Smooth muscle cell (in vitro differentiated cells): ENCODE measurements around the gene MAP3K1. TPM values are rescaled to one million over a fixed set of nuclear protein-coding genes. Genes with fewer than 3 reads are reported as not detected.

Experiments
- DNase-seq: peaks from one replicate; lab custom pipeline; 2025; ENCODE audit not compliant: unreplicated experiment; lab: John Stamatoyannopoulos, UW
- H2AFZ ChIP-seq: fragments of 200-600 bp; sonication (generic); 2 replicates; pipeline ENCODE4 v1.6.0; 2016; ENCODE audit warnings: antibody characterized with exemption, low read depth, mild to moderate bottlenecking
- H3F3A ChIP-seq: fragments of 200-600 bp; sonication (generic); 2 replicates; pipeline ENCODE4 v1.6.0; 2017; ENCODE audit warnings: antibody characterized with exemption, low read depth
- H3K27ac ChIP-seq: fragments of 200-600 bp; sonication (generic); 2 replicates; pipeline ENCODE4 v1.5.1; 2016; ENCODE audit warnings: low read depth, mild to moderate bottlenecking
- H3K27me3 ChIP-seq: fragments of 200-600 bp; sonication (generic); 2 replicates; pipeline ENCODE4 v1.6.1; 2016; ENCODE audit warnings: low read depth, mild to moderate bottlenecking
- H3K36me3 ChIP-seq: fragments of 200-600 bp; sonication (generic); 2 replicates; pipeline ENCODE4 v1.5.1; 2016; ENCODE audit warnings: low read depth
- H3K4me1 ChIP-seq: fragments of 200-600 bp; sonication (generic); 2 replicates; pipeline ENCODE4 v1.5.1; 2016; ENCODE audit warnings: low read depth
- H3K4me2 ChIP-seq: fragments of 200-600 bp; sonication (generic); 2 replicates; pipeline ENCODE4 v1.6.0; 2016; ENCODE audit warnings: mild to moderate bottlenecking
- H3K4me3 ChIP-seq: fragments of 200-600 bp; sonication (generic); 2 replicates; pipeline ENCODE4 v1.5.1; 2016; ENCODE audit warnings: mild to moderate bottlenecking
- H3K79me2 ChIP-seq: fragments of 200-600 bp; sonication (generic); 2 replicates; pipeline ENCODE4 v1.6.0; 2016; ENCODE audit warnings: low read depth, mild to moderate bottlenecking
- H3K9ac ChIP-seq: fragments of 200-600 bp; sonication (generic); 2 replicates; pipeline ENCODE4 v1.6.0; 2016; ENCODE audit warnings: low read depth
- H3K9me3 ChIP-seq: fragments of 200-600 bp; sonication (generic); replicated peaks from 2 replicates; pipeline ENCODE4 v1.5.1; 2016; ENCODE audit warnings: low read depth
- H4K20me1 ChIP-seq: fragments of 200-600 bp; sonication (generic); 2 replicates; pipeline ENCODE4 v1.6.0; 2016; ENCODE audit warnings: low read depth
- whole genome bisulfite sequencing: methylation state at CpG from one replicate; pipeline ENCODE4 v1.1.7; 2016; ENCODE audit warnings: low lambda C conversion rate; 5-methylcytosine and 5-hydroxymethylcytosine counted together
- polyA plus RNA-seq: library from polyadenylated mRNA; unstranded; fragments of >200 nt; fragmentation: Nextera tagmentation; extraction: Ambion mirVana; gene quantifications from 2 replicates; pipeline ENCODE4 v1.2.1, GENCODE V29; 2016
- total RNA-seq: library from RNA; depleted of rRNA; stranded (reverse); fragments of >200 nt; gene quantifications from 2 replicates; pipeline ENCODE4 v1.2.3, GENCODE V29; 2014
- TF ChIP-seq, protein P1 (sequence below): fragments of 200-600 bp; sonication (generic); IDR thresholded peaks from 2 replicates; pipeline ENCODE4 v1.5.1; 2017; ENCODE audit warnings: borderline replicate concordance, mild to moderate bottlenecking, antibody characterized with exemption; ENCODE audit not compliant: insufficient read depth, poor library complexity, severe bottlenecking

The MAP3K1 gene
- total and polyA plus RNA-seq, 2 experiments from 2014 or later, result 11.2 to 30.1 TPM

DNA sequence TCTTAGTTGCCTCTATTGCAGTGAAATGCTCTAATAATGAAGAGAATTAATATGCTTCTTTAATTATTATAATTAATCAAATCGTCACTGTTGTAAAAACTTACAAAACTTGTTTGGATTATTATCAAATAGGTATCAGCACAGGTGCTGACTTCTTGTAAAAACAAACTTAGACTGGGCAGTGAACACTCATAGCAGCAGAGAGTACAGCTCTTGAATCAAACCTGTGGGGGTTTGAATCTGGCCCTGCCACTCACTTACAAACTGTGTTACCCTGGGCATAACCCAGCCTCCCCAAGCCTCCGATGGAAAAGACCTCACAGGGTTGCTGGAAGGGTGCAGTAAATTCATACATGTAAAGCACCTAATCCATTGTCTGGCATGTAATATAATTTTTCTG is 35.1 kb downstream of the MAP3K1 start:
- peaks cover 100% of the 10 kb centered on the region for H3K79me2 ChIP-seq

DNA sequence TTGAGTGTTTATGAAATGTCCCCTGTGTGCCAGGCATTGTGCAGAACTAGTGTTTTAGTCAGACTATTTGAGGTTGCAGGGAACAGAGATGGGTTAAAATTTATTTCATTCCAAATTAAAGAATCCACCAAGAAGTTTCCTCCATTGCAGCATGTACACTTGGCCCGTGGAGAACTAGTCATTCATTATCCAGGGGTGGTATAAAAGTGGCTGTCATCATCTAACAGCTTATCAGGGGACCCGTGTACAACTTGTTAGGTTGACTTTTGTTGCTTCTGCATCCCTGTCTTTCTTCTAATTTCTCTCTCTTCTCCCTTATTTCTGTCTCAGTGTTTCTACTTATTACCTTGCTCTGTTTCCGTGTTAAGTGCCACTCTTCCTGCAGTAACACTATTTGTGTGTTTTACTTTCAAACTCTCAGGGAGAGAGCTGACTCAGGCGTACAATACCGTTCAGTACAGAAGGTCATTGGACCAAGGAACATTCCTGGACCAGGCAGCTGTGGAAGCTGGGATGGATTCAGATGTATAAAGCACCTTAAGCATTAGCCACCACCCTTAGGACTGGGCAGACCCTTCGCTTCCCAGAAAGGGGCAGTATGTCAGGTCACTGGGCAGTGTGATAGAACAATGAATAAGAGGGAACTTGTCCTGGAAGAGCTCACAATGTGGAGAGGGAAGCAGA is 36.1 kb downstream of the MAP3K1 start:
- Histone ChIP-seq H3K36me3 (no peaks in the 10 kb centered on the region), H3K9me3 (no peaks in the 10 kb centered on the region), H3K4me3 (peak overlapping the region; percentile 14), H3K4me1 (peaks cover 3% of the 10 kb centered on the region), H4K20me1 (peaks cover 98% of the 10 kb centered on the region), H3K4me2 (peak overlapping the region; percentile 11), H3K27ac (no peak overlapping the region), H3K79me2 (peaks cover 100% of the 10 kb centered on the region), H3K9ac (no peak overlapping the region), H3F3A (no peaks in the 10 kb centered on the region), H2AFZ (no peak overlapping the region), H3K27me3 (no peaks in the 10 kb centered on the region)
- TF ChIP-seq, protein P1, sequence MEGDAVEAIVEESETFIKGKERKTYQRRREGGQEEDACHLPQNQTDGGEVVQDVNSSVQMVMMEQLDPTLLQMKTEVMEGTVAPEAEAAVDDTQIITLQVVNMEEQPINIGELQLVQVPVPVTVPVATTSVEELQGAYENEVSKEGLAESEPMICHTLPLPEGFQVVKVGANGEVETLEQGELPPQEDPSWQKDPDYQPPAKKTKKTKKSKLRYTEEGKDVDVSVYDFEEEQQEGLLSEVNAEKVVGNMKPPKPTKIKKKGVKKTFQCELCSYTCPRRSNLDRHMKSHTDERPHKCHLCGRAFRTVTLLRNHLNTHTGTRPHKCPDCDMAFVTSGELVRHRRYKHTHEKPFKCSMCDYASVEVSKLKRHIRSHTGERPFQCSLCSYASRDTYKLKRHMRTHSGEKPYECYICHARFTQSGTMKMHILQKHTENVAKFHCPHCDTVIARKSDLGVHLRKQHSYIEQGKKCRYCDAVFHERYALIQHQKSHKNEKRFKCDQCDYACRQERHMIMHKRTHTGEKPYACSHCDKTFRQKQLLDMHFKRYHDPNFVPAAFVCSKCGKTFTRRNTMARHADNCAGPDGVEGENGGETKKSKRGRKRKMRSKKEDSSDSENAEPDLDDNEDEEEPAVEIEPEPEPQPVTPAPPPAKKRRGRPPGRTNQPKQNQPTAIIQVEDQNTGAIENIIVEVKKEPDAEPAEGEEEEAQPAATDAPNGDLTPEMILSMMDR, result no peak
- 76% methylated on average over 6 of the region's 6 CpGs for WGBS
- DNase-seq, result no peak

More for the DNA sequence above, 35.1 kb downstream of the MAP3K1 start:
- H3K4me3 ChIP-seq, result no peak overlapping the region
- H3K4me1 ChIP-seq, result peaks cover 3% of the 10 kb centered on the region
- no peak overlapping the region for H3K9ac ChIP-seq
- no peak overlapping the region for H3K4me2 ChIP-seq
- no peaks in the 10 kb centered on the region for H3K27me3 ChIP-seq
- TF ChIP-seq, protein P1, result no peak
- no peaks in the 10 kb centered on the region for H3K36me3 ChIP-seq
- DNase-seq, result no peak
- 97% methylated on average over 2 of the region's 2 CpGs for WGBS
- H3K27ac ChIP-seq, result no peak overlapping the region
- H3F3A ChIP-seq, result no peaks in the 10 kb centered on the region
- peaks cover 98% of the 10 kb centered on the region for H4K20me1 ChIP-seq
- no peak overlapping the region for H2AFZ ChIP-seq
- H3K9me3 ChIP-seq, result no peaks in the 10 kb centered on the region

GRCh38 chr5:56852228-56853000 is 37.1 kb downstream of the MAP3K1 start:
- no peaks in the 10 kb centered on the region for H3K27me3 ChIP-seq
- peaks cover 100% of the 10 kb centered on the region for H3K79me2 ChIP-seq
- H2AFZ ChIP-seq, result no peak overlapping the region
- TF ChIP-seq, protein P1, result no peak
- peak overlapping the region; percentile 54 for H3K4me2 ChIP-seq
- peaks cover 98% of the 10 kb centered on the region for H4K20me1 ChIP-seq
- no peak for DNase-seq
- no peaks in the 10 kb centered on the region for H3K9me3 ChIP-seq
- peak overlapping the region; percentile 60 for H3K27ac ChIP-seq
- WGBS, result 35% methylated on average over 3 of the region's 3 CpGs
- no peaks in the 10 kb centered on the region for H3K36me3 ChIP-seq
- H3K4me1 ChIP-seq, result peaks cover 3% of the 10 kb centered on the region
- no peak overlapping the region for H3K9ac ChIP-seq
- H3F3A ChIP-seq, result no peaks in the 10 kb centered on the region
- peak overlapping the region; percentile 11 for H3K4me3 ChIP-seq
